Left lobe of liver (tissue), 2 donors: Measurements from ENCODE around the gene SIM2. TPM values are rescaled to one million over a fixed set of nuclear protein-coding genes. Genes with fewer than 3 reads are reported as not detected.
"Not testable (repeated sequence)": the region's sequence is repeated elsewhere in the genome, so short reads cannot be mapped to it uniquely, and the experiment has no call there.

Source experiments
- ATAC-seq: fragments of 200-7000 bp; cut with Tn5 transposase; one replicate; pipeline ENCODE4 v1.9.1; 2020; ENCODE audit warnings: mild to moderate bottlenecking, moderate library complexity
- DNase-seq: peaks from one replicate; pipeline ENCODE4 v3.0.0-alpha.2; 2020; ENCODE audit warnings: low spot score
- total RNA-seq: library from RNA; stranded (reverse); gene quantifications from one replicate; pipeline ENCODE4 v1.2.1, GENCODE V29; 2021
- donor health status: DM: no; HTN: no; CAD: no; lungs with moderate emphysema.
- donor health status: DM: no; HTN: yes; CAD: no.

The SIM2 gene
- total RNA-seq, result not detected

DNA sequence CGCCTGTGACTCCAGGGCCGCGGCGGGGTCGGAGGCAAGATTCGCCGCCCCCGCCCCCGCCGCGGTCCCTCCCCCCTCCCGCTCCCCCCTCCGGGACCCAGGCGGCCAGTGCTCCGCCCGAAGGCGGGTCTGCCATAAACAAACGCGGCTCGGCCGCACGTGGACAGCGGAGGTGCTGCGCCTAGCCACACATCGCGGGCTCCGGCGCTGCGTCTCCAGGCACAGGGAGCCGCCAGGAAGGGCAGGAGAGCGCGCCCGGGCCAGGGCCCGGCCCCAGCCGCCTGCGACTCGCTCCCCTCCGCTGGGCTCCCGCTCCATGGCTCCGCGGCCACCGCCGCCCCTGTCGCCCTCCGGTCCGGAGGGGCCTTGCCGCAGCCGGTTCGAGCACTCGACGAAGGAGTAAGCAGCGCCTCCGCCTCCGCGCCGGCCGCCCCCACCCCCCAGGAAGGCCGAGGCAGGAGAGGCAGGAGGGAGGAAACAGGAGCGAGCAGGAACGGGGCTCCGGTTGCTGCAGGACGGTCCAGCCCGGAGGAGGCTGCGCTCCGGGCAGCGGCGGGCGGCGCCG lies at the start of gene SIM2:
Gene SIM2 (plus strand): TSS at position 135 of the 565 bp plus-strand sequence. CDS start 632 bp downstream, outside the sequence.
- no peak for DNase-seq
- peak; percentile 52 for ATAC-seq

DNA sequence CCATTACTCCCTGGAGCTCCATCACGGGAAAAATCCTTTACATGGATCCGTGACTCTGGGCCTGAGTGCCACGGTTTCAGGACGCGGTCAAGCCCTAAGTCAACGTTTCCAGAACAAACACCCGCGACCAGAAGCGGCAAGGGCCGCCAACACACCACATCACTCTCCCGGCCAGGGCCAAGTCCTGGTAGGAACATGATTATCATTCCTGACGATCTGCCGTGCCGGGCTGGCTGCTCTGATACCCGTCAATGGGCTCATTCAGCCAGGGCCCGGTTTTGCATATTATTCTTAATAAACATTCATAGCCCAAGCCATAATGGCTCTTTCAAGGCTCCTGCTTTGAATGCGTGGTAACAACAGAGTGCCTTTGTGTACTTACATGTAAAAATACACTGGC lies 44.6 kb upstream of the SIM2 start:
- ATAC-seq, result no peak
- no peak for DNase-seq

DNA sequence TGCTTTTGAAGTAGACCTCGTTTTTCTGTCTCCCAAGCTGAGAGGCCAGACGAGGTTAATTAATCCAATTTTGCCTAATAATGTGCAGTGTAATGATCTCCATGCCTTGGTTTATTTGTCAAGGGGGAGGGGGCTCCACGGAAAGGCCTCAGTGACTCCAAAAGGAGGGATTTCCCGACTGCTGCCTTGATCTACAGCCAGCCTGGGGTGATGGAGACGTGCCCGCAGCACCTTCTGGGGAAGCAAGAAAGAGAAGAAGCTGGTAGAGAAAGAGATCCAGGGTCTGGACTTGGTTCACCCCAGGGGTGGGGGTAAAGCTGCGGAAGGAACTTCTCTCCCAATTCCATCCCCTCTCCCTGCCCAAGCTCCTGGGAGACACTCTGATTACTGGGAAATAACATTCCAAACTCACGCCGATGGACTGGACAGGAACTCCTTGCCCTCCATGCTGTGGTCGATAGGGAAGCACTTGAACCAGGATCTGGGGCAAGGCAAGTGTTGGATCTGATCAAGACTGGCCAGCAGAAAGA lies 44.1 kb upstream of the SIM2 start:
- ATAC-seq (no peak), DNase-seq (no peak)

DNA sequence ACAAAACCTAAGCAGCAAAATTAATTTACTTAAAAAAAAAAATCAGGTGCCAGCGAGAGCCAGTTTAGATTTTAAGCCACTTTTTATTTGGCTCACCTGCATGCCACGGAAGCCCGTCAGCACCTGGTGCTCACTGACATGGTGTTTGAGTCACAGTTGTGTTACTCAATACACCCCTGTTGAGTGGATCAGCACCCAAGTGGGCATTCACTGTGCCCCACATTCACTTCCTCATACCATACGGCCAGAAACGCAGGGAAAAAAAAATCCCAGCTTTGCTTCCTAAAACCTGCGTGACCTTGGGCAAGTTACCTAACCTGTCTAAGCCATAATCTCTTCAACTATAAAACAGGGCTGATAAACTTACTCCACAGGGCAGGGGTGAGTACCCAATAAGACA lies 42.8 kb upstream of the SIM2 start:
- ATAC-seq (no peak), DNase-seq (no peak)

DNA sequence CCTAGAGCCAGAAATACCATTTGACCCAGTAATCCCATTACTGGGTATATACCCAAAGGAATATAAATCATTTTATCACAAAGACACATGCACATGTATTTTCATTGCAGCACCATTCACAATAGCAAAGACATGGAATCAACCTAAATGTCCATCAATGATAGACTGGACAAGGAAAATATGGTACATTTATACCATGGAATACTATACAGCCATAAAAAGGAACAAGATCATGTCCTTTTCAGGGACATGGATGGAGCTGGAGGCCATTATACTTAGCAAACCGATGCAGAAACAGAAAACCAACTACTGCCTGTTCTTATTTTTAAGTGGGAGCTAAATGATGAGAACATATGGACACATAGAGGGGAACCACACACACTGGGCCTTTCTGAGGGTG lies 41.6 kb upstream of the SIM2 start:
- DNase-seq, ATAC-seq: not testable (repeated sequence)

GRCh38 chr21:36657999-36658398 lies 40.9 kb upstream of the SIM2 start:
- no peak for DNase-seq
- no peak for ATAC-seq

DNA sequence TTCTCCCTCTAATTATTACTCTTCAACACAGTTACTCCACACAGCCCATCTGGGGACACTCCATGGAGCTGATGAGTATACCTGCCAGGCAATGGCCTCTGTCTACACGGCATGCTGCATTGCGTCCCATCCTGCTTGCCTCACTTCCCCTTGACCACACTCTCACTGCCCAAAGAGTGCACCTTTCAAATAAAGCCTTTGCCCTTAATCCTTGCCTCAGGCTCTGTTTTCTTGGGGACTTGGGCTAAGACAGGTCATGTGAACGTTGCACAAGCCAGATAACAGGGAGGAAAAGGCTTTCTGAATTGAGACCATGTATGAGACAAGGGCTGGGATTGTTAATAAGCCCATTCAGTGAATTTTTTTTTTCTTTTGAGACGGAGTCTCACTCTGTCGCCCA lies 40.0 kb upstream of the SIM2 start:
- DNase-seq, result no peak
- no peak for ATAC-seq

GRCh38 chr21:36661511-36662309 lies 37.2 kb upstream of the SIM2 start:
- ATAC-seq, result peak; percentile 91
- peak; percentile 54 for DNase-seq

- DNase-seq, result no peak
- no peak for ATAC-seq
These were observed 35.7 kb upstream of the SIM2 start for GRCh38 chr21:36663033-36663855.

DNA sequence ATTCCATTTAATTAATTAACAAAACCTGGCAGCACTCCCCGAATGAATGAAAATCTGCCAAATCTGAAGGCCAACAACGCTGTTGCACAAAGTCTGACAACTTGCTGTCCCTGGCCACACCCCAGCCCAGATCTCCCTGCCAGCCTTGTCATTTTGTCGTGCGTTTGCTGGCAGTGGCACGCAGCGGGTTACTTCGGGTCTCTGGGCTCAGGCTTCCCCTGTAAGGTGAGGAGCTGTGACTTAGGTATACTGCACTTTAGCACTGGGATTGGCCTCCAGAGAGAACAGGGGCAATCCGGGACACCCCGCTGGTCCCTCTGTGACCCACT lies 34.3 kb upstream of the SIM2 start:
- DNase-seq (no peak), ATAC-seq (peak; percentile 67)

GRCh38 chr21:36665806-36666205 lies 33.1 kb upstream of the SIM2 start:
- DNase-seq (no peak), ATAC-seq (no peak)

GRCh38 chr21:36668713-36669112 lies 30.2 kb upstream of the SIM2 start:
- ATAC-seq (no peak), DNase-seq (no peak)

- ATAC-seq, result no peak
- DNase-seq, result no peak
These were observed 27.1 kb upstream of the SIM2 start for GRCh38 chr21:36671836-36672235.

GRCh38 chr21:36672296-36672695 lies 26.6 kb upstream of the SIM2 start:
- DNase-seq, ATAC-seq: not testable (repeated sequence)

GRCh38 chr21:36672737-36673136 lies 26.2 kb upstream of the SIM2 start:
- no peak for ATAC-seq
- DNase-seq, result no peak

GRCh38 chr21:36676039-36676950 lies 22.6 kb upstream of the SIM2 start:
- DNase-seq (no peak), ATAC-seq (no peak)

- ATAC-seq, result no peak
These were observed 21.5 kb upstream of the SIM2 start for GRCh38 chr21:36677443-36677842.

GRCh38 chr21:36678538-36678937 lies 20.4 kb upstream of the SIM2 start:
- DNase-seq (no peak), ATAC-seq (no peak)

More at GRCh38 chr21:36677443-36677842, 21.5 kb upstream of the SIM2 start:
- no peak for DNase-seq

DNA sequence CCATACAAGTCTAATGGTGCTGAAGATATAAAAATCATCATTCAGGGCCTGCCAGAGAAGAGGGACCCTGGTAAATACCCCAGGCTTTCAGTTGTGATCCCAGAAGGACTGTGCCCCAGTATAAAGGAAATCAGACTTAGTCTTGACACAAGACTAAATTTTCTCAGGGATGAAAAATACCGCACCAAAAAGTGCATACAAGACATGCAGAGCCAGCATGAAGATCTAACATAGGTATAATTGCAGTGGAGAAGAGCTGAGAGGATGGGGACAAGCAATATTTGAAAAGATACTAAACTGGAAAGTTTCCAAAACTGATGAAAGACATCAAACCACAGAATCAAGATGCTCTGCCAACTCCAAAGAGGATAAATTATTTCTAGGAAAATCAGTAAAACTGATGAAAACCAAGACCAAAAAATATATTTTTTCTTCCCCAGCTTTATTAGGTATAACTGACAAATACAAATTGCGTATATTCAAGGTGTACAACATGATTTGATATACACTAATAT lies 17.7 kb upstream of the SIM2 start:
- DNase-seq (no peak), ATAC-seq (no peak)
